Peyer's patch (tissue), 4 donors: Measurements from ENCODE around the gene AQP3.

Experiments
- CTCF ChIP-seq, 6 experiments: fragments of 450-650 bp in 4 of 6; fragments of 200-600 bp in 2 of 6; sonication (generic) in 1 of 6; IDR thresholded peaks; one replicate each; pipeline ENCODE4 v1.5.1; 2017 to 2019; ENCODE audit warnings: antibody characterized with exemption in 6 of 6, mild to moderate bottlenecking in 3 of 6, moderate library complexity in 1 of 6
- POLR2A ChIP-seq, 2 donors: fragments of 450-650 bp; IDR thresholded peaks; one replicate each; pipeline ENCODE4 v1.5.1; 2017; ENCODE audit warnings: antibody characterized with exemption in 2 of 2, mild to moderate bottlenecking in 2 of 2, moderate library complexity in 2 of 2

GRCh38 chr9:33408087-33408486, 39.3 kb downstream of the AQP3 start:
- TF ChIP-seq CTCF (IDR thresholded peaks at IDR 0.05): no peak
- no peak for TF ChIP-seq POLR2A (IDR thresholded peaks at IDR 0.05)
